HG03280 (cell line): Measurements from ENCODE around the gene AKT1.

Experiments used
- ATAC-seq: cut with Tn5 transposase; IDR thresholded peaks from one replicate; pipeline ENCODE4 v1.9.1; 2021; ENCODE audit warnings: mild to moderate bottlenecking, moderate library complexity; ENCODE audit not compliant: unreplicated experiment

The AKT1 gene

GRCh38 chr14:104774453-104775072 is 21.0 kb downstream of the AKT1 start:
- no peak for ATAC-seq

- ATAC-seq, result no peak
These were observed 21.8 kb downstream of the AKT1 start for GRCh38 chr14:104773505-104774452.

GRCh38 chr14:104772707-104773504 is 22.6 kb downstream of the AKT1 start:
- ATAC-seq, result no peak

DNA sequence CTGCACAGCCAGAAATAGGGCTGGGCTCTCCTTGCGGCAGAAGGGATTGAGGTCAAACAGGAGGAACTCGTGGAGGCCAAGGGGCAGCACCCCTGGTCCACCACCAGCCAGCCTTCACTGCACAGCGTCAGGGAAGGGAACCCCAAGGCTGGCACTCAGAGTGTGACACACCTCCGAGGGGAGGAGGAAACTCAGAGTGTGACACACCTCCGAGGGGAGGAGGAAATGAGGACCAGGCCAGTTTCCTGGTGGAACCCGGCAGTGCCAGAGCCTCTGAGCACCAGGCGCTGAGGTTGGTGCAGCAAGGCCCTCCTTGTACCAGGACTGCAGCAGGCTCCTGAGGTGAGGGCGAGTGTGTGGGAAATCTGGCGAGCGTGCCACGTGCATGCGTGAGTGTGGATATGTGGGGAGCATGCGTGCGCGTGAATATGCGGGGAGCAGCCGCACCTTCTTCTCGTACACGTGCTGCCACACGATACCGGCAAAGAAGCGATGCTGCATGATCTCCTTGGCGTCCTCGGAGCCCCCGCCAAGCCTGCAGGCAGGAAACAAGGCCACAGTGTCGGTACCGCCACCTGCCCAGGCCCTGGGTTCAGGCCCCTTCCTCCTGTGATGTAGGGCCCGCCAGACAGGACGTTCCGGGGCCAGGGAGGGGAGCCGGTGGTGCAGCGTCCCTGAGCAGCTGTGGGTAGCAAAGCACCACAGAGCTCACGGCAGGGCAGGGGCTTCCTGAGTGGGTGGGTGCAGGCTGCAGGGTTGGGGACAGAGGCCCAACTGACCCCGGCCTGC is 23.4 kb downstream of the AKT1 start:
- ATAC-seq, result no peak

- no peak for ATAC-seq
These were observed 24.2 kb downstream of the AKT1 start for GRCh38 chr14:104771374-104771773.

DNA sequence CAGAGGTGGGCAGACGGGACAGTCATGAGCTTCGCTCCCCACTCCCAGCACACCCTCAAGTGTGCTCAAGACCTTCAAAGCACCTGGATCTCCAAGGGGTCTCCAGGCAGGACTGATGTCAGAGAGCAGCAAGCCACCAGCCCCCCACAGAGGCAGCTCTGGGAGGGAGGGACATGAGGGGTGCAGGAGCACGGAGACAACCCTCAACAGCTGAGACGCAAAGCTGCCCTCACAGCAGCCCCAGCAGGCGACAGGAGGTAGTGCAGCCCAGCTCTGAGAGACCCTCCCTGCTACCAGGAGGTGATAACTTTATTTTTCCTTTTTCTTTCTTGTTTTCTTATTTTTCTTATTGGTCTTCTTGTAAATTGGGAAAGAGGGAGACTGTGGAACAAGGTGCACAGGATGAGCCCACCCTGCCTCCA is 24.7 kb downstream of the AKT1 start:
- ATAC-seq, result no peak

DNA sequence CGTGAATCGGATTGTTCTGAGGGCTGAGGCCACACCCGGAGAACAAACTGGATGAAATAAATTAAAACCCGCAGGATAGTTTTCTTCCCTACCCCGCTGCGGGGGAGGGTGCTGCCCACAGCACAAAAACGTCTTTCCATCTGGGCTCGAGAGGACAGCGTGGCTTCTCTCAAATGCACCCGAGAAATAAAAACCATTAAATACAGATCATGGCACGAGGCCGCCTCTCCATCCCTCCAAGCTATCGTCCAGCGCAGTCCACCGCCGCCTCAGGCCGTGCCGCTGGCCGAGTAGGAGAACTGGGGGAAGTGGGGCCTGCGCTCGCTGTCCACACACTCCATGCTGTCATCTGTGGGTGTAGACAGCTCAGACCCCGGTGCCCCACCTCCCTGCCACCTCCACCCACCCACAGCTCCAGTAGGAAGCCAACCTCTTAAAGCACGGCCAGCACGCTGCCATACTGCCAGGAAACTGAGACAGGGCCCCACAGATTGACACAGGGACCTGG is 25.4 kb downstream of the AKT1 start:
- no peak for ATAC-seq

- no peak for ATAC-seq
These were observed 26.1 kb downstream of the AKT1 start for GRCh38 chr14:104769324-104770071.

GRCh38 chr14:104768437-104769323 is 26.9 kb downstream of the AKT1 start:
- no peak for ATAC-seq

- no peak for ATAC-seq
These were observed 28.0 kb downstream of the AKT1 start for GRCh38 chr14:104767634-104767918.

DNA sequence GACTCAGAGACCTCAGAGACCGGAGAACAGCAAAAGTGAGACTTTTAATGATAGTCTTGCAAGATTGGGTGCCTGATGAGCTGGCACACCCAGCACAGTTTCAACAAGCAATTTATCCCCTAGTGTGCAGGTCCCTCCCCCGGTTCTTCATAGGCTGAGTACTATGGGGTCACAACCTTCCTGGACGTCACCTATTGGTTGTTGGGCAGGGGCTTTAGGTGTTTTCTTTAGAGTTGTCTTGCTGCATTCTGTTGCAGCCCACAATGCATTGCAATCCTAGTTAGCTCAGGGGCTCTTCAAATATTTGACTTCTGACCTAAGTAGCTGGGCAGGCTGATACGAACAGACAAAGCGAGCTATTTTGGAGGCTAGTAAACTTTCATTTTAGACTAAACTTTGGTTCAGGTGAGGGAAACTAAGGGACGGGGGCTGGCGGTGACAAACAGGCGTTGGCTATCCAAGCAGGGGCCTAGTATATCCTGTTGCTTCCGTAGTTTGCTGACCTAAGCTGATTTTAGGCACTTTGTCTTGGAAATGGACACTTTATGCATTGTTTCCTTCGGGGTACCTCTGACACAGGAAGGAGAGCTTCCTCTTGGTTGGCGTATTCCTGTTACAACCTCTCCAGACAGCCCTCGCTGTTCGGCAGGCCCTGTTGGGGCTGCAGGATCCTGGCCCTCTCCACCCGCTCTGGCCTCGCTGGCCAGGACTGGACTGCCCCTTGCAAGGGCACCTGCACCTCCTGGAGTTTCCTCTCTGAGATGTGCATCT is 28.5 kb downstream of the AKT1 start:
- ATAC-seq, result no peak

DNA sequence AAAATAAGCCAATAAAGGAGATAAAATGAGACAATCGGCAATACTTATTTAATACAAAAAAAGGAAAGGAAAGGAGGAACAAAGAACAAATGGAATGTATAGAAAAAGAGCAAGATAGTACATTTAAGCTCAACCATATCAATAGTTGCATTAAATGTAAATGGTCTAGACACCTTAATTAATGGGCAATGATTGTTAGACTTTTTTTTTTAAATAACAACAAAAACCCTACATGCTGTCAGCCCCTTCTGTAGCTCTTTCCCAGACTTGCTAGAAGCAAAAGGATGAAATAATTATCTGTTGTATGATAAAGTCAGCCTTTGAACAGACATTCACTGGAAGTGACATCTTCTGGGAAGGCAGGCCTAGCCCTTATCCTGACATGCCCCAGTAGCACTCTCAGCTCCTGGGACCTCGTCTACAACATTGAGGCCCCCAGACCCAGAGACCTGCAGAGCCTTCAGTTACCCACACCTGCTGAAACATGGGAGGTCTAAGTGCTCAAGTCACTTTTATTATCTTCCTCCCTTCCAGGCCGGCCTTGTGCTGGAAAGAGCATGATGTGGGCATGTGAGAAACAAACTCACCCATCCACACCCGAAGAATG is 29.2 kb downstream of the AKT1 start:
- no peak for ATAC-seq

DNA sequence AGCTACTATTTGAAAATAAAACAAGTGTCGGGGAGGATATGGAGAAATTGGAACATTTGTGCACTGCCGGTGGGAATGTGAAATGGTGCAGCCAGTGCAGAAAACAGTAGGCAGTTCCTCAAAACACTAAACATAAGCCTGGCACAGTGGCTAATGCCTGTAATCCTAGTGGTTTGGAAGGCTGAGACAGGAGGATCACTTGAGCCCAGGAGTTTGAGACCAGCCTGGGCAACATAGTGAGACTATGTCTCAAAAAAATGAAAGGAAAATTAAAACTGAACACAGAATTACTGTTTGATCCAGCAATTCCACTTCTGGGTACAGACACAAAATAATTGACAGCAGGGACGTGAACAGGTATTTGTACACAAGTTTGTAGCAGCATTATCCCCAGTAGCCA is 30.0 kb downstream of the AKT1 start:
- no peak for ATAC-seq

DNA sequence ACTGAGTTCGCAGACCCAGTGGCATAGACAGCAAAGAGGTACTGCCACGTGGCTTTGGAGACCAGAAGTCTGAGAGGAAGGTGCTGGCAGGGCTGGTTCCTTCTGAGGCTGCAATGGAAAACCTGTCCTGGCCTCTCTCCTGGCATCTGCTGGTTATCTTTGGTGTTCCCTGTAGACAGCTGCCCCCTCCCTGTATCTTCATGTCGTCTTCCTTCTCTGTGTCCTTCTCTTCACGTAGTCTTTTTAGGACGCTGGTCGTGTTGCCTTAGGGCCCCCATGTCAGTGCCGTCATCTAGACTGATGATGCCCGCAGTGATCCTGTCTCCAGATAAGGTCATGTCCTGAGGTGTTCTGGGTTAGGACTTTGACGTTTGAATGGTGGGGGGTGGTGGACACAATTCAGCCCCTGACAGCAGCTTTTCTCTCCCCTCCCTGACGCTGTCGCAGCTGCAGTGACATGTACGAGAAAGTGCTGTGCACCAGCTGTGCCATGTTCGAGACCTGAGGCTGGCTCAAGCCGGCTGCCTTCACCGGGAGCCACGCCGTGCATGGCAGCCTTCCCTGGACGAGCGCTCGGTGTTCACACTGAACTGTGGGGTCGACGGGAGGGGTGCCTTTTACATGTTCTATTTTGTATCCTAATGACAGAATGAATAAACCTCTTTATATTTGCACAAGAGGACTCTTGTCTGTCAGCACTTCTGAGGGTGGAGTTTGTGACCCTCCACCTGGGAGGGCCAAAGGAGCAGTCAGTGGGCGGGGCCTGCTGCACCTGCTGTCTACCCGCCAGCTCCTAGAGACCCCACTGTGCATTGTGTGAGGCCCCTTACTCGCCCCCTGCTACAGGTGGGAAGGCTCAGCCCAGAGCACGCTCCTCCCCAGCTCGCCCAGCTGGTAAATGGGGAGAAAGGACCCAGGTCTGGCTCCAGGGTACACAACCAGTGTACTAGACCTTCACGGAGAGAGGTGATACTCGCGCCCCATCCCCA is 36.3 kb downstream of the AKT1 start:
- no peak for ATAC-seq

GRCh38 chr14:104757681-104758392 is 37.7 kb downstream of the AKT1 start:
- no peak for ATAC-seq

- ATAC-seq, result no peak
These were observed 38.3 kb downstream of the AKT1 start for GRCh38 chr14:104757238-104757585.
